Renal cortical epithelial cell (primary cell): Measurements from ENCODE around the gene RGS6. TPM values are rescaled to one million over a fixed set of nuclear protein-coding genes. Genes with fewer than 3 reads are reported as not detected.
A peak's percentile ranks its signal among the peaks of the same experiment; 100 is the strongest.

Experiments
- DNase-seq: peaks from one replicate; pipeline ENCODE4 v3.0.0-alpha.2; 2011; ENCODE audit warnings: low read depth
- total RNA-seq: library from RNA; depleted of rRNA; stranded (reverse); fragments of >200 nt; gene quantifications from 2 replicates; pipeline ENCODE4 v1.2.3, GENCODE V29; 2014

RGS6 gene
- total RNA-seq, 1 donor from 2014 or later, result not detected

DNA sequence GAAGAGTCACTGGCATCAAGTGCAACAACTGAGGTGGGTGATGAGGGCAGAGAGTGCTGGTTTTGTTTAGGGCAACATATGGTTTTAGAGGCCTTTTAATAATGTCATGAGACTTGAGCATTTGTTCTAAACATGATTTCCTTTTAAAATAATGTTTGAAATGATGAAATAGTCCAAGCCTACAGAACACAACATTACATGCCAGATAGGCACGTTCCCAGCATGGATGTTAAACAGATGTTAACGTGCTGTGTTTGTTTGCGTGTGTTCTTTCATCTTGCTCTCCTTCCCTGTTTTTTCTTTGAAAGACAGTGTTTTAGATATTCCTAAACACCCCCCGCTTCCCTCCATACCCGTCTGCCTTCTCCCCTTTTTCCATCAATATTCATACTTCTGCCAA lies 82.3 kb downstream of the RGS6 start:
- DNase-seq, result no peak

DNA sequence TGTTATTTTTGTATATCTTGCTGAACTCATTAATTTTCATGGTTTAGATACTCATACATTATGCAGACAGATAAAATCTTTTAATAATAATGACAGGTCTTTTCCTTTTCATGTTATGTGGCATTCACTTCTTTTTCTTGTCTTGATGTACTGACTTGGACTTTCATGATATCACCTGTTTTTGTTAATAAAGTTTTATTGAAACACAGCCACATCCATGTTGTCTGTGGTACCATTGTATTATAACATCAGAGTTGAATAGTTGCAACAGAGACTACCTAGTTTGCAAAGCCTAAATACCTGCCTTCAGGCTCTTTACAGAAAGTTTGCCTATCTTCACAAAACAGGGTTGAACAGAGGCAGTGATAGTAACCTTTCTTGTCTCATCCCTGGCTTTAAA lies 85.1 kb downstream of the RGS6 start:
- no peak for DNase-seq

DNA sequence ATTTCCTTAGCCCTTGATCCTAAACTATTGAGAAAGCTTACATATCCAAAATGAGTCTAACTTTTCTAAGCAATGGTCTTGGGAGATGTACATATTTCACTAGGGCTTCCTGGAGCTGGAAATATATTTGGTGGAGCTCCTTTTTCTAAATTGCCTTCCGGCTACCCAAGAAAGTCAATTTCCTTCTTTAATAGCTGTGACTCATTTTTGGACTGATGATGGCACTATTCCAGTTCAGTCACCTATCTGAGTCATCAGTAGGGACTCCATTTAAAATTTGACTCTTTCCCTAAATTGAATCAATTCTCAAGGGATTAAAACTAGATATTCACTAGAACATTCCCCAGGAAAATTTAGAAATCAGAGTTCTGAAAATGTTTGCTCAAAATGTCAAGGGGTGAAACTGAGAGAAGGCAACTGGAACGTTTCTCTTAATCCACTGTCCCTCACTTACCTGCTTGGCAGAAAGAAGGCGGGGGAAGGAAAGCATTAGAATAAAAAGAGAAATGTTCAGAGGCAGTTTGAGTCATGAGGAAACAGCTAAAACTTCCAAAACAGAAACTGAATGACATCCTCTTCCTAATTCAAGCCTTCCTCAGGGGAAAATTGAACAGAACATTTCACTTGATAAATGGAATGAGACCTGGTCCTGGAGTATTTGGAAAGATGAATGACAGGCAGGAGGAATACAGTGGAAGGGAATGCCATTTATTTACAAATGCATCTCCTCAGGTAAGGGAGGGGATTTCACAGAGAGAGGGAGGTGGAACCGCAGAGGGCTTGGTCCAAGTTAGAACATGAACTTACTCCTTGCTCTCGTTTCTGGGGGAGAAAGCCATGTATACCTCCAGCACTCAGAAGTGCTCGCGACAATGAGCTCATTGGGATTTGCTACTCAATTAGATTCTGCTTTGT lies 91.2 kb downstream of the RGS6 start:
- DNase-seq, result peak; percentile 55

DNA sequence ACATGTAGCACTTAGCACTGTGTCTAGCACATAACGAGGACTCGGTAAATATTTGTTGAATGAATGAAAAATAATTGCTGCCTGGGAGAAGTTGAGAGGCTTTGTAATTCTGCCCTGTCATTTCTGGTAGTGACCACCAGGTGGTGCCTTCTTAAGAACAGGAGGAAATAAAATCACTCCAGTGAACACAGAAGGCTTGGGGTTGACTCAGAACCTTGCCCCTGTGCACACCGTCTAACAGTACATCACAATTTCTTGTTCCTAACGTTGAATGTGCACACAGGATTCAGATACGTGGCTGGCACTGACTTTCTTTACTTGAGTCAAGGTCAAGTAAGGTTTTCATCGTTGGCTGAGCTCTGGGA lies 91.8 kb downstream of the RGS6 start:
- DNase-seq, result peak; percentile 54

DNA sequence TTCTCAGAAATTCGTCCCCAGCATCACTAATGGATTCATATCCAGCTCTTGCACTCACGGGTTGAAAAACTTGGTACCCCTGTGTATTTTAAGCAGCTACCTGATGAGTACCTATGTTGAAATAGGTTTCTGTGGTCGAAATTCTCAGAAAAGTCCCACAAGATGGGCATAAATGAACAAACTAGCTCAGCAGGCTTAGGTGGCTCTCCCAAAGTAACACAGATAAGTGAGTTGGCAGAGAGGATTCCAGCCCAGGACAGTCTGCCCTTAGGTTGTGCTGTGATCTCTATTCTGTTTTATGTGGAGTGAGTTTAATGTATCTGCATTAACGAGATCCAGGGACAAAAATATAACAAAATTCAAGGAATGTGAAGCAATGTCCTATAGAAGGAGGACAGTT lies 92.3 kb downstream of the RGS6 start:
- no peak for DNase-seq

DNA sequence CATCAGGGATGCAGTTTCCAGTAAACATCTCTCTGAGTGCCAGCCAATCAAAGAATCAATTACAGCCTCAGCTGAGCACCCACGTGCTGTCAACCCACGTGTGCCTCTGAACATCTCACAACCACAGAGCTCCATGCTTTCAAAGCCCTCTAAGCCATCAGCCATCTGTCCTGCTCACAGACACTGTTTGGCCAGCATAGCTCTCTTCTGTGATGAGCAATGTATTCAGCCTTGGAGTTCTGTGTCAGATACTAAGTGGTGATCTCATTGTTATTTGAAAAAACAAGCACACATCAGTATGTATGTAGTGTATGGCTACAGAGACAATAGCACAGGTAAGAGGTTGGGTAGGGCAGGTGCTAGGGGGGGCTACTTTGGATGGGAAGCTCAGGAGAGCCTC lies 94.3 kb downstream of the RGS6 start:
- no peak for DNase-seq

DNA sequence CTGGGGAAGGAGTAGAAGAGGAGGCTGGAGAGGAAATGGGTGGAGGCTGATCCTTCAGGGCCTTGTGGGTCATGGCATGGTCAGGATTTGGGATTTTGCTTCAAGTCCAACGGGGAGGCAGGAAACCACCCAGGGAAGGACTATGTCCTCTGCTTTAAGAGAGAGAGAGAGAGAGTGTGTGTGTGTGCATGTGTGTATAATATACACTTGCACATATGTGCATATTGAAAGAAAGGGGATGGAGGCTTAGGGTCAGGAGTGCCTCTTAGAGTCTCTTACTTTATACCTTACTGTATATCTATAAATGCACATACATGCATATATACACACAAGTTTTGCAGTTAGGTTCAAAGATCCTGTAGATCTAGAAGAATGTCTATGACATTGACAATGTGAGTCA lies 94.8 kb downstream of the RGS6 start:
- DNase-seq, result no peak

DNA sequence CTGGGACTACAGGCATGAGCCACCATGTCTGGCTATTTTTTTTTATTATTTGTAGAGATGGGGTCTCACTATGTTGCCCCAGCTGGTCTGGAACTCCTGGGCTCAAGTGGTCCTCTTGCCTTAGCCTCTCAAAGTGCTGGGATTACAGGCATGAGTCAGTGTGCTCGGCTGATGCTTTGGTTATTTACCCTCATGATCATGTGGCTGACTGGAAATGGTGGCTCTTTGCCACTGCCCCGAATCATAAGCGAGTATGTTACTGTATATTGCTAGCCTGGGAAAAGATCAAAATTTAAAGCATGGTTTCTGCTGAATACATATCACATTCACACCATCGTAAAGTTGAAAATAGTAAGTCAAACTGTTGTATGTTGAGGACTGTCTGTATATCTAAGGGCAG lies 101.1 kb downstream of the RGS6 start:
- DNase-seq, result no peak

DNA sequence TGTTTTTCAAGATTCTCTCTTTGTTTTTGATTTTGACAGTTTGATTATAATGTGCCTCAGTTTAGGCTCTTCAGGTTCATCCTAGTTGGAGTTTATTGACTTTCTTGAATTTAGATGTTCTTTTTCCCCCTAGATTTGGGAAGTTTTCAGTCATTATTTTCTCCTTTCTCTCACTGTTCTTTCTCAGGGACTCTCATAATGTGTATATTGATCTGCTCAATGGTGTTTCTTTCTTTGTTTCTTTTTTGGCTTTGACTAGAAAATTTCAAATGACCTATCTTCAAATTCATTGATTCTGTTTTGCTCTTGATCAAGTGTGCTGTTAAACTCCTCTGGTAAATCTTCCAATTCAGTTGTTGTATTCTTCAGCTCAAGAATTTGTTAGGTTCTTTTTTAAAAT lies 108.3 kb downstream of the RGS6 start:
- DNase-seq, result no peak

DNA sequence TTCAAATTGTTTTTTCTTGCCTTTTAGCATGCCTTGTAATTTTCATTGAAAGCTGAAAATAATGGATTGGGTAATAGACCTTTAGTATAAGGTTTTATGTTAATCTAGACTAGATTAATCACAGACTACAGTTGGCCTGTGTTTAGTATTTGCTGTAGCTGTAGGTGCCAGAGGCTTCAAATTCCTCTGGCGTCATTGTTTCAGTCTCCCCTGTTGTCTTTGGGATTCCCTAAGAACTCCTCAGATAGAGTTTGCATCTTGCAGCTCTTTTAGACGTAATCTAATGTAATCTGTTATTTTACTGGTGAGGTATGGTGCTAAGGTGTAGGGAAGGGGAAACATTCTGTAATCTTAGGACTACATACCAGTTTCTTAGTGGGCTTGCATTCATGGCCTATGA lies 113.0 kb downstream of the RGS6 start:
- no peak for DNase-seq

DNA sequence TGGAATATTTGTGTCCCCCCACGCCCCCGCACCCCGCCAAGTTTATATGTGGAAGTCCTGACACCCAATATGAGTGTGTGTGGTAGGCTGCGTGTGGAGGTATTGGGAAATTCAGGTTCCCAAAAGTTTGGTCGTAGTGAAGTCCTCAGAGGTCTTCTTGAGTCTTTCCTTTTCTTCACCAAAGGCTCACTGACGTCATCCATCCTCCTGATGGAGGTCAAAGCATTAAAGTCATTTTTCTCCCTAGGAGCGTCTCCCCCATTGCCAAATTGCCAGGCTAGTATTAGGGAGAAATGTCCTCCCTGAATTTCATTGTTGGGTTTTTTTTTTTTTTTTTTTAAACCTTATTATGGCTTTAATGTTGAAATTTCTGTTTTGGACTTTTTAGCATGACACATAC lies 113.7 kb downstream of the RGS6 start:
- no peak for DNase-seq

DNA sequence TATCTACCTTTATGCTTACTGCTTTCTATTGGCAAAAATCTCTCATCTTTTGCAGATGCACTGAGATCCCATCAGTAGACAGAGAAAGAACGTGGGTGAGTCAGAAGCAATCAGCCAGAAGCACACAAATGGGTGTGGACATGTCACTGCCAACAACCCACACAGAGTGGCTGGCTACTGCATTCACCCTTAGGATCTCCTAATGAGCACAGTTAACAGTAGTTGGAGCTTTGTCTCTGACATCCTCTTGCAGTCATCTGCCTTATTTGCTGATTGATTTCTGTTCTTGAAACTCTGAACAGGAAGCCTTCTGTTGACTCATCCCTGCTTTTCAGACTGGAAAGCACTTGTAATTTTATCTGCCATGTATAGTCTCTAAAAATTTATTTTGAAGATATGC lies 117.2 kb downstream of the RGS6 start:
- DNase-seq, result no peak

DNA sequence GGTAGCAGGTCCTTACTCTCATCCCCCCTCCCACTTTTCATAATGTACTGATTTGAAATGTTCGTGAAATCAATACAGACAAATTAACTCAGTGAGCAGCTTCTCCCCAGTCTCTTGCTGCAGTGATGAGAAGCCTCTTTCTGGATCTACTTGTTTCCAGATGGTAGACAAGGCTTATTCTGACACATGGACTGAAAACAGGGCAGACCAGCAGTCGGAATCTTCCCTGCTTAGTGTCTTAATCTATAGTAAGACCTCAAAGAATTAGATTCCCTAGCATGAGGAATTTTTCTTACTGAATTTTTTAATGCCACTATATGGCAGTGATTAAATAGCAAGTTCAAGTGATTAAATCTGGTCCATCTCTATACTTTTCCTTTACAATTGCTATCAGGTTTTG lies 120.1 kb downstream of the RGS6 start:
- no peak for DNase-seq

DNA sequence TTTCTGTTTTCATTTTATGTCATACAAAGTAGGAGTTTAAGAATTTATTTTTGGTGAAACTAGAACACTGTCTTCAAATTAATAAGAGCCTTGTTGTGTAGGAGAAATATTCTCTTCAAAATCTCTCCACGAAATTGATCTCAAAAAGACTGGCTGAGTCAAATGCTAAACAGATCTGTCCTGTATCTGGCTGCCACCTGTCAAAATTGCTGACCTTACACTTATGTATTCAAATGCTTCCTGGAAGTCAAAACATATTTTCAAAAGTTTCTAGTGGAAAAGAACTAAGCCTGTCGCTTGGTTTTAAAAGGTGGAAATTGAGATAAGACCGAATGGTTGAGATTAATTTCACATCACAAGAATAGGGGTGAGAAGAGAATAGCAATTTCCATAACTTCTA lies 121.4 kb downstream of the RGS6 start:
- no peak for DNase-seq

DNA sequence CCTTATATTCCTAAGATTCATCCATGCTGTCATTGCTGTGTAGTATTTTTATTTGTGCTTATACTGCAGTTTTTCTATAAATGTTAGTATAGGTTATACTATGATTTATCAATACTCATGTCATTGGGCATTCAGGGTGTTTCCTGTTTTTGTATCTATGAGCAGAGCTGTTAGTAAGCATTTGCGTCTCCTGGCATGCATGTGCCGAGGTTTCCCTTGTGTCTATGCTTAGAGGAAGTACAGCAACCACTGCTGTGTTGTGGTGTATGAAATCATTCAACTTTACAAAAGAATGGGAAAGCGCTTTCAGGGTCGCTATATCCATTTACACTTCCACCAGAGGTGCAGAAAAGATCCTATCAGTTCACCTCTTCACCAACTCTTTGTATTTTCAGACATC lies 122.7 kb downstream of the RGS6 start:
- DNase-seq, result no peak

DNA sequence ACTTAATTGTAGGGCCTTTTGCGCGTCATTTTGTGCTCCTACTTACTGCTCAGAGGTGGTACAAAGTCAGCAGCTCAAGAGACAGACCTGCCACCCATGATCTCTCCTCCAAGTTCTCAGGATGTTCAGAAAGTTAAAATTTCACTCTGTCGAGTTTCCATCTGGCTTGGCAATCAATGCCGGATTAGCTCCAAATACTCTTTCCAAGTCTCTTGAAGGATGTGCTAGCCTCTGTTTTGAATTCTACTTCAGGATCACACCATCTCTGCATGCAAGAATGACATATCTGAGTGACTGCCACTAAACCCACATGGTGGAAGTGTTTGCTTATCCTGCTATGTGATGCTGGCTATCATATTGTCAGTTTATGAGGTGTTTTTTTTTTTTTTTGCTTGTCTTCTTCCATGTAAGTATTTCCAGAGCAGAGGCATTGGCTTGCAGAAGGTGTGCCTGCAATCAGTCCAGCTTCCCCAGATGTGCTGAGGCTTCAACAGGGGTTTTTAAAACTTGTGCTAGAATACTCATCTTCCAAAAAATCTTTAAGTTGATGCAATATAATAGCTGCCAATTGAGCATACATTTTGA lies 125.6 kb downstream of the RGS6 start:
- no peak for DNase-seq

DNA sequence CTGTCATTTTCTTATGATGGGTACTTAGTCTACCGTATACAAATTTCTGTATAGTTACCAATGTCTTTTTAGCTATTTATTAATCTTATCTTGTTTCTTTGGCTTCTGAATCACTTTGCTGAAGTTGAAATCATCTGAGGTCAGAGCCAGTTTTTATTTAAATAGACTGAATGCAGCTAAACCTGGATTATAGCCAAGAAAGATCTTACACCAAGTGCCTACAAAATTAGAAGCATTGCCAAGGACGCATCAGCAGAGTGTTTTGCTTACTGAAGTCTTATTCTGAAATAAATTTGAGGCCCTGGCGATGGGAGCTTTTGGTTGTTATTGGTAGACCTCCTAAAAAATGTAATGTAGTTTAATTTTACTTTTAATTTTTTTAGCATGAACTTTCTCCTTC lies 128.2 kb downstream of the RGS6 start:
- no peak for DNase-seq

DNA sequence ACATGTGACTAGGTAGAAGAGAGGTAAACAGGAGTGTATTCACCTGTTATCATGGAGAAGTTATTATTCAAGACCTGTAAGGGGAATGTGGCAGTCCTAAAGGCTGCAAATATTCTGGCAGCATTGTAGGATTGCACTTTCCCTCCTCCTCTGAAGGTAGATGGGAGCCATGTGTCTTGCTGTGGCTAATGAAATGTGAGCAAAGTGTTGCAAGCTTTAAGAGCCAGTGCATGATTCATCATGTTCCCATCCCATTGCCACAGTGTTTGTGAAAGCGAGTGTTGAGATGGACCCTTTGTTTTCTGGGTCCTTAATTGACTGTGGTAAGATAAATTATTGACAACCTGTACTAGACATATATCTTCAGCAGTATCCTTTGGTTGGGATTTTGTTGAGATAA lies 128.7 kb downstream of the RGS6 start:
- peak; percentile 31 for DNase-seq

DNA sequence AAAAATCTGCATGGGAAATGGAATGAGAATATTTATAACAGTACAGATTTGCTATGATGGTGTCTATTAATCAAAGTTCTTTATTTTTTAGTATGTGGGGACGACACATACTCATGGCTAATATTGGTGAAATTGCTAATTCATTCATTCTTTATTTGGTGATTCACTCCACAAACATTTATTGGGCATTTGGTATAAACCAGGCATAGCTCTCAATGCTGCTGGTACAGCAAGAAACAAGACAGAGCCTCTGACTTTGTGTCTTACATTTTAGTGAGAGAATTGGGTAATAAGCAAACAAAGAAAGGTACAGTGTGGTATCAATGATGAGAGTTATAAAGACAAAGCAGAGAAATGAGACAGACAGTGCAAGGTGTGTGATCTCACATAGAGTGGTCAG lies 129.5 kb downstream of the RGS6 start:
- DNase-seq, result no peak

DNA sequence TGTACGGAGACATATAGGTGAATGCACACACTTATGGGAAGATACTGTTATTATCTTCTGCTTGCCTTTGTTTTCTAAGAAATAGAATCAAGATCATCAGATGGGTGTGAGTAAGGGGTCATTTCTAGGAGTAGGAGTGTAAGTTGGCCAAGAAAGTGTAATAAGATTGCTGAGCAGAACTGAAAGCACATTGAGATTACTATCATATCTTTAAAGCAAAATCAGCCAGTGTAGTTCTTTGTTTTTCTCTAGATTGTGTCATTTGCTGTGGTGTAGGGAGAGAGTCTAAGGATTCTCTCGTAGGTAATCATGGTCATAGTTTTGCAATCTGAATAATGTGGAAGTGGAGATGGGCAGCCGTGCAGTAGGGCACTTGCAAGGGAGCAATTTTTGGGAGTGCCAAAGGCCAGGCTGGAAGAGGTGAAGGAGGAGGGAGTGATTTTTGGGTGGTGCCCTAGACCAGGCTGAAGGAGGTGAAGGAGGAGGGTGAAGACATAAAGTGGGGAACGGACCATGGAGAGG lies 131.6 kb downstream of the RGS6 start:
- no peak for DNase-seq

DNA sequence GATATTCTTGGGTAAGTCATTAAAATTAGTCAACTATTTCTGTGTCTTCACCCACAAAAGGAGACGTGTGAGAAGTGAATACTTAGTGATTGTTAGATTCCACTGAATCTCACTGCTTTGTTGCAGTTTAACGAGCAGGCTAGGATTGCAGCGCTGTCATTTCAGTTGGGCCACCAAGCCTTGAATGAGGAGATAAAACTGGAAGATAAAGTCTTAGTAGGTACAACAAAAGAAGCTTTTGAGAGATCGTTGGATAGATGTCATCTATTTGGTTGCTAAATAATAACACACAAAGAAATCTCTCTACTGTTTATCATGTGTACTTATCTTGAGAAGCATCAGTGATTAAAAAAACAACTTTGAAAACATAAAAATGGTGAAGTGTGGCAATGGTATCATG lies 132.3 kb downstream of the RGS6 start:
- DNase-seq, result no peak

DNA sequence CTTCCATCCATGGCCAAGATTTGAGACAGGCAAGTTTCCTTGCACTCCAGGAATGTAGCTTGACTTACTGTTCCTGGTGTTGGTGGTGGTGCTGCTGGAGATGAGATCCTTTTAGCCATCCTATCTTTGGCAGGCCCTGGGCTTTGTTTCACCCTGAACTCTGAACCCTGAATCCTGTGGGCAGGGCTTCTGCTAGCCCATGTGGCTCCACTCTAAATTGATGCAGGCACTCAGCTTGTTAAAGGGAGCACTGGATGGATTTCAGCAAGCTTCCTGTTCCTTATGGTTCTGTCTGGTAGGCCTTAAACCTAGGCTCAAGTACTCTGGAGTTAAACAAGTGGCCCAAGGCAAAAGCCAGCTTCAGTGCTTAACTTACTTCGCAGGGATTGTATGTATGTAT lies 138.2 kb downstream of the RGS6 start:
- DNase-seq, result no peak

DNA sequence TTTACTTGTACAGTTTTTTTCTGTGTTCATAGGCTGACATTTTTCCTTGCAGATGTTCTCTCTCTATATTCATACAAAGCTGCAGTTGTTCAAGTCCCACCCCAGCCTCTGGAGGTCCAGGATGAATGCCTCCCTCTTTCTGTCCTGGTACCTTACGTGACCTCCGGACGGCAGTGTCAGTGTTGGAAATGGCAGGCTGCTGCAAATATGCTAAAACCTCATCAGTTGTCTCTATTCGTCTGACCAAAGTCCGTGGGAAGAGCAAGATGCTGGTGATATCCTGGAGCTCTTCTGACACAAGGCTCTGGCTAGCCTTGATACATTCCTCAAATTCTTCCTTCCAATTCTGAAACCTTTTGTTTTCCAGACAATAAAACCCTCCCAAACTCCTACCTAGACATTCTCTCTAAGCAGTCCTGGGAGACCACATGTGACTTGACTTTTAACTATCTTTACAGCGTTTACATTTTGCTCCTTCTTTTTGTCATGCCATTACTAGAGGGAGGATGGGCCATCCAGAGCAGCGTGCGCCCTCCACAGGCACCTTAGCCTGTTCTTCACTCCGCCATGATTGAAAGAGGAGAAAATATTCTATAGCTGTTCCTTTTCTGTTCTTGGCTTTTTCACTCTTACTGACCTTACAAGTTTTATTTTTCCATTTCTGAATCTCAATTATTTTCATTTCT lies 143.6 kb downstream of the RGS6 start:
- DNase-seq, result no peak
